Stimulated activated CD8-positive, alpha-beta memory T cell treated with anti-CD3 and anti-CD28 coated beads, Interleukin-15, amount 100 ng/mL, for 1 hour (primary cell): ENCODE measurements around the gene EXD3.

Experiments
- DNase-seq: peaks from one replicate; pipeline ENCODE4 v3.0.0-alpha.2; 2020; ENCODE audit warnings: low read depth

Gene EXD3

GRCh38 chr9:137294681-137295237 lies 128.2 kb downstream of the EXD3 start:
- no peak for DNase-seq

- DNase-seq, result no peak
These were observed 128.8 kb downstream of the EXD3 start for GRCh38 chr9:137294091-137294680.

GRCh38 chr9:137293482-137294090 lies 129.4 kb downstream of the EXD3 start:
- DNase-seq, result no peak

- DNase-seq, result no peak
These were observed 129.9 kb downstream of the EXD3 start for GRCh38 chr9:137293094-137293481.

- no peak for DNase-seq
These were observed 136.0 kb downstream of the EXD3 start for GRCh38 chr9:137286975-137287383.

- DNase-seq, result no peak
These were observed 141.4 kb downstream of the EXD3 start for GRCh38 chr9:137281345-137282116.

GRCh38 chr9:137280474-137281344 lies 142.3 kb downstream of the EXD3 start:
- no peak for DNase-seq

- DNase-seq, result no peak
These were observed 143.1 kb downstream of the EXD3 start for GRCh38 chr9:137279741-137280473.

GRCh38 chr9:137278721-137279711 lies 143.9 kb downstream of the EXD3 start:
- no peak for DNase-seq

- DNase-seq, result no peak
These were observed 144.8 kb downstream of the EXD3 start for GRCh38 chr9:137278061-137278701.

GRCh38 chr9:137277329-137278041 lies 145.5 kb downstream of the EXD3 start, which contains the start of gene TOR4A:
Gene TOR4A (plus strand): TSS chr9:137277726. CDS start chr9:137278690, 964 bp downstream.
- DNase-seq, result no peak

- DNase-seq, result no peak
These were observed 146.3 kb downstream of the EXD3 start for GRCh38 chr9:137276473-137277328.

GRCh38 chr9:137275588-137276472 lies 147.1 kb downstream of the EXD3 start:
- no peak for DNase-seq

GRCh38 chr9:137275203-137275587 lies 147.8 kb downstream of the EXD3 start:
- DNase-seq, result no peak

GRCh38 chr9:137273611-137274320 lies 149.2 kb downstream of the EXD3 start:
- no peak for DNase-seq

- no peak for DNase-seq
These were observed 149.9 kb downstream of the EXD3 start for GRCh38 chr9:137273095-137273490.
